Esophagus muscularis mucosa (tissue), 4 donors: Measurements from ENCODE around the gene WDFY4. TPM values are rescaled to one million over a fixed set of nuclear protein-coding genes. Genes with fewer than 3 reads are reported as not detected.

Experiments used
- DNase-seq: peaks from one replicate; pipeline ENCODE4 v3.0.0-alpha.2; 2017; ENCODE audit errors: extremely low spot score
- H3K27ac ChIP-seq, 4 donors: fragments of 200-600 bp; sonication (generic); replicated peaks in 1 of 4; 1 replicate in 3 of 4; 2 replicates in 1 of 4; pipeline ENCODE4 v1.5.1; 2016 to 2019; ENCODE audit warnings: mild to moderate bottlenecking in 1 of 4
- H3K27me3 ChIP-seq, 4 donors: fragments of 200-600 bp; sonication (generic); one replicate each; pipeline versions ENCODE4 v1.5.1 to v1.6.0; 2016 to 2019
- H3K36me3 ChIP-seq, 4 donors: fragments of 200-600 bp; sonication (generic); one replicate each; pipeline ENCODE4 v1.5.1; 2016 to 2019
- H3K4me1 ChIP-seq, 4 donors: fragments of 200-600 bp; sonication (generic); one replicate each; pipeline ENCODE4 v1.5.1; 2016 to 2019
- H3K4me3 ChIP-seq, 4 donors: fragments of 200-600 bp; sonication (generic); 1 replicate in 2 of 4; 2 replicates in 2 of 4; pipeline ENCODE4 v1.5.1; 2016 to 2019; ENCODE audit warnings: mild to moderate bottlenecking in 4 of 4, moderate library complexity in 1 of 4
- H3K9me3 ChIP-seq, 4 donors: fragments of 200-600 bp; sonication (generic); 1 replicate in 3 of 4; 2 replicates in 1 of 4; pipeline ENCODE4 v1.5.1; 2016 to 2019
- EP300 ChIP-seq: sonication (generic); formaldehyde crosslinking; IDR thresholded peaks from one replicate; pipeline ENCODE4 v1.6.1; 2017; ENCODE audit warnings: antibody characterized with exemption
- POLR2A ChIP-seq: fragments of 450-650 bp; IDR thresholded peaks from one replicate; pipeline ENCODE4 v1.6.1; 2017; ENCODE audit warnings: antibody characterized with exemption, moderate library complexity, mild to moderate bottlenecking, low read depth
- POLR2AphosphoS5 ChIP-seq, 2 donors: sonication (generic); formaldehyde crosslinking; IDR thresholded peaks; one replicate each; pipeline ENCODE4 v1.6.1; 2017; ENCODE audit warnings: antibody characterized with exemption in 2 of 2
- WGBS: methylation state at CpG from one replicate; pipeline ENCODE4 v1.1.5; 2018; 5-methylcytosine and 5-hydroxymethylcytosine counted together
- intact Hi-C: fragments of 100-400 bp; cut with DNase I; formaldehyde crosslinking; loops from one replicate; pipeline ENCODE4 v1.15.1; 2023
- total RNA-seq, 4 donors: library from RNA; depleted of rRNA; stranded (reverse); fragments of >200 nt; gene quantifications; one replicate each; pipeline versions ENCODE4 v1.1.0 to v1.2.1, GENCODE V29; 2016
- TF ChIP-seq, protein P1 (sequence below), 3 experiments: fragments of 200-600 bp in 2 of 3; fragments of 450-650 bp in 1 of 3; sonication (generic) in 2 of 3; IDR thresholded peaks; one replicate each; pipeline ENCODE4 v1.5.1; 2017 to 2019; ENCODE audit warnings: antibody characterized with exemption in 3 of 3, mild to moderate bottlenecking in 2 of 3, moderate library complexity in 1 of 3

The WDFY4 gene
- total RNA-seq, 4 donors from 2014 or later = 2.3 to 7.3 (median 5.2) TPM

DNA sequence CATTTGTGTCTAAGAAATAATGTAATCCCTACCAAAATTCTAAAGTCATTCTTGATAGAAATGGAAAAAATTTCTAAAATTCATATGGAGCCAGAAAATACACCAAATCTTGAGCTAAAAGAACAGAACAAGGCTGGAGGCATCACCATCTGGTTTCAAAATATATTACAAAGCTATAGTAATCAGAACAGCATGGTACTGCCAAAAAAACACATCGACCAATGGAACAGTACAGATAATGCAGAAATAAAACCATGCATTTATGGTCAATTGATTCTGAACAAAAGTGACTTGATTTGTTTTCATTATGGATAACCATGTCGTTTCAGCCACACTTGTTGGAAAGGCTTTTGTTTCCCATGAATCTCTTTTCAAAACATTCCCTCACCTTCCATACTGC, 7.0 kb upstream of the WDFY4 start:
- Histone ChIP-seq H3K4me1 (no peaks in the 10 kb centered on the region), H3K4me3 (no peak overlapping the region), H3K36me3 (no peaks in the 10 kb centered on the region), H3K9me3 (peaks cover 0 to 15% (median 7%) of the 10 kb centered on the region in 4 donors), H3K27me3 (peaks cover 0 to 5% (median 0%) of the 10 kb centered on the region in 4 donors), H3K27ac (no peak overlapping the region)
- TF ChIP-seq, protein P1, sequence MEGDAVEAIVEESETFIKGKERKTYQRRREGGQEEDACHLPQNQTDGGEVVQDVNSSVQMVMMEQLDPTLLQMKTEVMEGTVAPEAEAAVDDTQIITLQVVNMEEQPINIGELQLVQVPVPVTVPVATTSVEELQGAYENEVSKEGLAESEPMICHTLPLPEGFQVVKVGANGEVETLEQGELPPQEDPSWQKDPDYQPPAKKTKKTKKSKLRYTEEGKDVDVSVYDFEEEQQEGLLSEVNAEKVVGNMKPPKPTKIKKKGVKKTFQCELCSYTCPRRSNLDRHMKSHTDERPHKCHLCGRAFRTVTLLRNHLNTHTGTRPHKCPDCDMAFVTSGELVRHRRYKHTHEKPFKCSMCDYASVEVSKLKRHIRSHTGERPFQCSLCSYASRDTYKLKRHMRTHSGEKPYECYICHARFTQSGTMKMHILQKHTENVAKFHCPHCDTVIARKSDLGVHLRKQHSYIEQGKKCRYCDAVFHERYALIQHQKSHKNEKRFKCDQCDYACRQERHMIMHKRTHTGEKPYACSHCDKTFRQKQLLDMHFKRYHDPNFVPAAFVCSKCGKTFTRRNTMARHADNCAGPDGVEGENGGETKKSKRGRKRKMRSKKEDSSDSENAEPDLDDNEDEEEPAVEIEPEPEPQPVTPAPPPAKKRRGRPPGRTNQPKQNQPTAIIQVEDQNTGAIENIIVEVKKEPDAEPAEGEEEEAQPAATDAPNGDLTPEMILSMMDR (IDR thresholded peaks at IDR 0.05) = no peak
- TF ChIP-seq POLR2A = no peak
- TF ChIP-seq EP300 = no peak
- no peak for TF ChIP-seq POLR2AphosphoS5 (IDR thresholded peaks at IDR 0.05)
- no peak for DNase-seq
- 87% methylated on average over 2 of the region's 2 CpGs for WGBS
- intact Hi-C loops = no loop called here

DNA sequence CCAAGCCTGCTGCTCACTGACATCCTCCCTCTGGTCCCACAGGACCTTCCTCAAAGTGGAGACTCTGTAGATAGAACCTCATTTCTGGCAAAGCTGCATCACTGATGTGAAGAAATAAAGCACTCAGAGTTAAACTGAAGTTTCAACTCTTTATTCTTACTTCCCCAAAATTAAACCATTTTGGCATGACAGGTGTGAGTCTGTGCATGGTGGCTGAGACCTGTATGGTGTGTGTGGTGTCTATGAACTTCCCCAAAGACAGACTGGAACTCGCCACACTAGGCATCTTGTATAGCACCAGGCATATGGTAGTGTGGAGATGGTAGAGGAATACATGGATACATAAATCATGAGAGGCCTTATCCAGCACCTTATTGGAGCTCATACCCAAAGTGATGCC, 6.6 kb upstream of the WDFY4 start:
- Histone ChIP-seq H3K27me3 (peaks cover 0 to 1% (median 0%) of the 10 kb centered on the region in 4 donors), H3K9me3 (peaks cover 0 to 15% (median 7%) of the 10 kb centered on the region in 4 donors), H3K27ac (no peak overlapping the region), H3K36me3 (no peaks in the 10 kb centered on the region), H3K4me1 (no peaks in the 10 kb centered on the region), H3K4me3 (no peak overlapping the region)
- no peak for DNase-seq
- TF ChIP-seq EP300 = no peak
- TF ChIP-seq POLR2A = no peak
- TF ChIP-seq POLR2AphosphoS5 (IDR thresholded peaks at IDR 0.05) = no peak
- TF ChIP-seq, protein P1 (IDR thresholded peaks at IDR 0.05) = no peak
- intact Hi-C loops = no loop called here
- 94% methylated on average over 1 of the region's 1 CpG for WGBS

DNA sequence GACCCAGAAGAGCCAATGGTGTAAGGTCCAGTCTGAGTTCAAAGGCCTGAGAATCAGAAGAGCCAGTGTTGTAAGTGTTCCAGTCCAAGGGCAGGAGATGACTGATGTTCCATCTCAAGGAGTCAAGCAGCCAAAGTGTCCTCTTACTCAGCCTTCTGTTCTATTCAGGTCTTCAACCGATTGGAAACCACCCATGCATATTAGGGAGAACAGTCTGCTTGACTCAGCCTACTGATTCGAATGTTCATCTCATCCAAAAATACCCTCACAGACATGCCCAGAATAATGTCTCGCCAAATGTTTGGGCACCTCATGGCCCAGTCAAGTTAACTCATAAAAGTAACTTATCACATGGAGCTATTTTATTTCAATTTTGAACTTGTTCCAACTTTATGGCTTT, 2.9 kb upstream of the WDFY4 start:
- intact Hi-C loops = no loop called here
- Histone ChIP-seq H3K9me3 (peaks cover 0 to 15% (median 7%) of the 10 kb centered on the region in 4 donors), H3K36me3 (no peaks in the 10 kb centered on the region), H3K27ac (no peak overlapping the region), H3K4me1 (no peaks in the 10 kb centered on the region), H3K27me3 (no peaks in the 10 kb centered on the region), H3K4me3 (no peak overlapping the region)
- peak; percentile 80 for DNase-seq
- WGBS = 89% methylated on average over 3 of the region's 3 CpGs
- TF ChIP-seq, protein P1 (IDR thresholded peaks at IDR 0.05) = no peak
- no peak for TF ChIP-seq POLR2A
- no peak for TF ChIP-seq POLR2AphosphoS5 (IDR thresholded peaks at IDR 0.05)
- no peak for TF ChIP-seq EP300

DNA sequence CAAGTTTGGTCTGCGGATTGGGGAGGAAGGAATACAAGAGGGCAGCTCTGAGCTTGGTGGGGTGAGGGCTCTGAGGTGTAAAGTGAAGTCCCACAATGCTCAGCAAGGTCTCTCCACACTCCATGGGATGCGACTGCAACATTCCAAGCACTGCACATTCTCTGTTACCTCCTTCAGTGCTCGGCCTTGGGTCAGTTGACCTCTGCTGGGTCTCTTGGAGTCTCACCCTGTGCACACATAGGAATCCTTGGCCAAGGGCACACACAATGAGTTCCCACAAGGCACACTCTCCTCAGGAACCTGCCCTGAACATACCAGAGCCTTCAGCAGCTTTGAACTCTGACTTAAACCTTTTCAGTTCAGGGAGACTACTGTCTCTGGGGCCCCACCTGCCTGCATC, 2.4 kb upstream of the WDFY4 start:
- intact Hi-C loops = no loop called here
- H3K9me3 ChIP-seq = peaks cover 0 to 15% (median 7%) of the 10 kb centered on the region in 4 donors
- no peak for TF ChIP-seq EP300
- no peak for TF ChIP-seq POLR2AphosphoS5 (IDR thresholded peaks at IDR 0.05)
- TF ChIP-seq POLR2A = no peak
- TF ChIP-seq, protein P1 (IDR thresholded peaks at IDR 0.05) = no peak
- 74% methylated on average over 3 of the region's 3 CpGs for WGBS
- H3K4me1 ChIP-seq = no peaks in the 10 kb centered on the region
- H3K4me3 ChIP-seq = no peak overlapping the region
- no peak overlapping the region for H3K27ac ChIP-seq
- H3K27me3 ChIP-seq = no peaks in the 10 kb centered on the region
- DNase-seq = peak; percentile 77
- no peaks in the 10 kb centered on the region for H3K36me3 ChIP-seq

DNA sequence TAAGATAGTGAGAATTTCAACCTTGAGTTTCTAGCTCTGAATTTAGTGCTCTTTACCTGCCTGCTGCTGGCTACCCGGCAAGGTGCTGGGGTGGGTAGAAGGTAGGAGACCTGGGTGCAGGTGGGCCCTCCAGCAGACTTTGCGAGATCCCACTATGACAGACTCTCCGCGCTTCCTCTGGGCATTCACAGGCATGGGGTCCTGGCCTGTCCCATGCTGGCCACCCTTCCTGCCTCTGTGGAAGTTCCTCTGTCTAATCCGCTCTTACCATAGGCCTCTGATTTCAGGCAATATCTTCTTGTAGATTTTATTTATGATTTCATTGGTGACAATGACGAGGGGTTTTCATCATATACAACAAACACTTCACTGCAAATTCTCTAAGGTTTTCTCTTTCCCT, 1.2 kb upstream of the WDFY4 start:
- no peaks in the 10 kb centered on the region for H3K27me3 ChIP-seq
- no peaks in the 10 kb centered on the region for H3K36me3 ChIP-seq
- TF ChIP-seq POLR2A = no peak
- TF ChIP-seq, protein P1 (IDR thresholded peaks at IDR 0.05) = no peak
- no peak for TF ChIP-seq EP300
- no peak for TF ChIP-seq POLR2AphosphoS5 (IDR thresholded peaks at IDR 0.05)
- H3K4me3 ChIP-seq = no peak overlapping the region
- no peak overlapping the region for H3K27ac ChIP-seq
- DNase-seq = peak; percentile 86
- 94% methylated on average over 6 of the region's 6 CpGs for WGBS
- peaks cover 0 to 8% (median 3%) of the 10 kb centered on the region in 4 donors for H3K9me3 ChIP-seq
- intact Hi-C loops = no loop called here
- no peaks in the 10 kb centered on the region for H3K4me1 ChIP-seq
